Loucy (cell line): ENCODE data around the gene PLPPR5.

Experiments used
- H2AFZ ChIP-seq: fragments of 200-600 bp; sonication (generic); 2 replicates; pipeline ENCODE4 v1.6.0; 2016; ENCODE audit warnings: antibody characterized with exemption, mild to moderate bottlenecking, low read length, moderate library complexity
- H3F3A ChIP-seq: fragments of 200-600 bp; 2 replicates; pipeline ENCODE4 v1.6.0; 2016; ENCODE audit warnings: antibody characterized with exemption, low read depth, mild to moderate bottlenecking
- H3K27me3 ChIP-seq: fragments of 200-600 bp; sonication (generic); 2 replicates; pipeline ENCODE4 v1.6.1; 2014; ENCODE audit warnings: low read length, mild to moderate bottlenecking; ENCODE audit not compliant: insufficient read depth, poor library complexity, severe bottlenecking
- H3K36me3 ChIP-seq: fragments of 200-600 bp; sonication (generic); 2 replicates; pipeline ENCODE4 v1.6.1; 2016; ENCODE audit warnings: low read length; ENCODE audit not compliant: insufficient read depth
- H3K4me1 ChIP-seq: fragments of 200-600 bp; sonication (generic); 2 replicates; pipeline ENCODE4 v1.5.1; 2014; ENCODE audit warnings: low read length, mild to moderate bottlenecking; ENCODE audit not compliant: insufficient read depth, poor library complexity, severe bottlenecking
- H3K4me2 ChIP-seq: fragments of 200-600 bp; sonication (generic); 2 replicates; pipeline ENCODE4 v1.6.0; 2014; ENCODE audit warnings: antibody characterized with exemption, low read length, low read depth, mild to moderate bottlenecking; ENCODE audit not compliant: poor library complexity, severe bottlenecking
- H3K4me3 ChIP-seq: fragments of 200-600 bp; sonication (generic); 2 replicates; pipeline ENCODE4 v1.5.1; 2014; ENCODE audit warnings: low read length, mild to moderate bottlenecking, mixed read lengths; ENCODE audit not compliant: poor library complexity, severe bottlenecking
- H3K79me2 ChIP-seq: fragments of 200-600 bp; sonication (generic); 2 replicates; pipeline ENCODE4 v1.6.1; 2014; ENCODE audit warnings: low read length; ENCODE audit not compliant: insufficient read depth
- H3K9ac ChIP-seq: fragments of 200-600 bp; sonication (generic); 2 replicates; pipeline ENCODE4 v1.6.0; 2014; ENCODE audit warnings: mild to moderate bottlenecking, low read depth, low read length, moderate library complexity; ENCODE audit not compliant: poor library complexity, severe bottlenecking
- H3K9me2 ChIP-seq: fragments of 200-600 bp; sonication (generic); replicated peaks from 2 replicates; pipeline ENCODE4 v1.6.1; 2016; ENCODE audit warnings: low read depth, low read length, mixed read lengths
- H3K9me3 ChIP-seq: fragments of 200-600 bp; sonication (generic); 2 replicates; pipeline ENCODE4 v1.6.1; 2014; ENCODE audit warnings: mild to moderate bottlenecking, antibody characterized with exemption, low read length, low read depth; ENCODE audit not compliant: insufficient read depth
- H4K20me1 ChIP-seq: fragments of 200-600 bp; sonication (generic); 2 replicates; pipeline ENCODE4 v1.6.0; 2014; ENCODE audit warnings: antibody characterized with exemption, low read length, mild to moderate bottlenecking; ENCODE audit not compliant: insufficient read depth, poor library complexity, severe bottlenecking
- EZH2phosphoT487 ChIP-seq: fragments of 200-600 bp; IDR thresholded peaks from 2 replicates; pipeline ENCODE4 v1.6.1; 2018; ENCODE audit warnings: antibody characterized with exemption, mild to moderate bottlenecking, moderate library complexity, borderline replicate concordance
- TF ChIP-seq, protein P1 (sequence below): fragments of 200-600 bp; sonication (generic); conservative IDR thresholded peaks from 2 replicates; pipeline ENCODE4 v1.5.1; 2014; ENCODE audit warnings: mild to moderate bottlenecking, antibody characterized with exemption, low read length

Gene PLPPR5

DNA sequence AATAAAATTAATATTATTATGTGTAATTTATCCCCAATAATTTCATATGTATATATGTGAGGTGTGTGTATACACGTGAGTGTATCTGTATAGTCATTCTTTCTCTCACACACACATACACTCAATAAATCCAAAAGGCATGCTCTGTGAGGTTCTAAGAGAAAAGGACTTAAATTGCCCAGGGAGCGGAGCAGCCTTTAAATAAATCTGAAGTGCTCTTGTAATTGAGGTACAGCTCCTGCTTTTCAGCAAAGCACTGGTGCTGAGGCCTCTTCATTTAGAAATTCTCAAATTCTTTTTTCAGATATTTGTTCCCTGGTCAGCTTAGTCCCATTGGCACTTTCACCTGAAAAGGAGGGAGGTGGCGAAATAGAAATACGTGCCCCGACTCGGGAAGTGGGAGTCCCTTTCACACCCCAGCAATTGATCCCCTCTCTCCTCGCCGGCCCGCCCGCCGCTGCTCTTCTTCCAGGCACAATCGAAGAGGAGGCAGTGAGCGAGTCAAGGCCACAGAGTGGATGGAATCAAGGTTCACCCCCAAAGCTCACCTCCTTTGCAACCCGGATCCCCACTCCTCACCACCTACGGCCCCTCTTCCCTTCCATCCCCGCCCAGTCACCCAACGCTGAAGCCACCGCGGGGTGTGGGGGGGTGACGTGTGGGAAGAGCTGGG lies 944 bp downstream of the PLPPR5 start:
- H3K4me2 ChIP-seq: no peak overlapping the region
- H2AFZ ChIP-seq: no peak overlapping the region
- H3K9ac ChIP-seq: no peak overlapping the region
- no peak overlapping the region for H3K4me3 ChIP-seq
- H3K79me2 ChIP-seq: no peaks in the 10 kb centered on the region
- H3F3A ChIP-seq: no peaks in the 10 kb centered on the region
- H3K27me3 ChIP-seq: no peaks in the 10 kb centered on the region
- no peaks in the 10 kb centered on the region for H3K9me2 ChIP-seq
- H3K36me3 ChIP-seq: no peaks in the 10 kb centered on the region
- TF ChIP-seq EZH2phosphoT487: no peak
- TF ChIP-seq, protein P1, sequence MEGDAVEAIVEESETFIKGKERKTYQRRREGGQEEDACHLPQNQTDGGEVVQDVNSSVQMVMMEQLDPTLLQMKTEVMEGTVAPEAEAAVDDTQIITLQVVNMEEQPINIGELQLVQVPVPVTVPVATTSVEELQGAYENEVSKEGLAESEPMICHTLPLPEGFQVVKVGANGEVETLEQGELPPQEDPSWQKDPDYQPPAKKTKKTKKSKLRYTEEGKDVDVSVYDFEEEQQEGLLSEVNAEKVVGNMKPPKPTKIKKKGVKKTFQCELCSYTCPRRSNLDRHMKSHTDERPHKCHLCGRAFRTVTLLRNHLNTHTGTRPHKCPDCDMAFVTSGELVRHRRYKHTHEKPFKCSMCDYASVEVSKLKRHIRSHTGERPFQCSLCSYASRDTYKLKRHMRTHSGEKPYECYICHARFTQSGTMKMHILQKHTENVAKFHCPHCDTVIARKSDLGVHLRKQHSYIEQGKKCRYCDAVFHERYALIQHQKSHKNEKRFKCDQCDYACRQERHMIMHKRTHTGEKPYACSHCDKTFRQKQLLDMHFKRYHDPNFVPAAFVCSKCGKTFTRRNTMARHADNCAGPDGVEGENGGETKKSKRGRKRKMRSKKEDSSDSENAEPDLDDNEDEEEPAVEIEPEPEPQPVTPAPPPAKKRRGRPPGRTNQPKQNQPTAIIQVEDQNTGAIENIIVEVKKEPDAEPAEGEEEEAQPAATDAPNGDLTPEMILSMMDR: no peak
- no peaks in the 10 kb centered on the region for H3K9me3 ChIP-seq
- no peaks in the 10 kb centered on the region for H3K4me1 ChIP-seq
- no peaks in the 10 kb centered on the region for H4K20me1 ChIP-seq

DNA sequence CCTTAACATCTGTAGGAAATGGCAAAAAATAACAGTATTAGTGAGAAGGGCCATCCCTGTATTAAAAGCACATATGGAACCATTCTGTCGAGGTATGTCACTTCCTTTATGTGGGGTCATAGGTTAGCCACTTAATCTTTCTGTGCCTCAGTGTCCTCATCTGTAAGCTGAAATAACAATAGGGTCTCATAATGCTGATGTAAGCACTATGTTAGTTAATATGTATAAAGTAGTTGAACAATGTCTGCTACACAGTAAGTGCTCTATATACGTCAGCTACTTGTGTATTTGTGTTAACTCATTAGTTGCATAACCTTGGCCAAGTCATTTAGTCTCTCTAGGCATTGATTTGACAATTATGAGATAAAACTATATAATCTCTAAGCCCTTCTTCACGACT lies 11.8 kb downstream of the PLPPR5 start:
- Histone ChIP-seq H3K27me3 (no peaks in the 10 kb centered on the region), H3K79me2 (no peaks in the 10 kb centered on the region), H3K9ac (no peak overlapping the region), H3F3A (no peaks in the 10 kb centered on the region), H4K20me1 (no peaks in the 10 kb centered on the region), H3K9me3 (no peaks in the 10 kb centered on the region), H3K36me3 (no peaks in the 10 kb centered on the region), H3K4me1 (no peaks in the 10 kb centered on the region), H3K4me2 (no peak overlapping the region), H3K4me3 (no peak overlapping the region), H2AFZ (no peak overlapping the region), H3K9me2 (no peaks in the 10 kb centered on the region)
- TF ChIP-seq, protein P1: no peak
- TF ChIP-seq EZH2phosphoT487: no peak

DNA sequence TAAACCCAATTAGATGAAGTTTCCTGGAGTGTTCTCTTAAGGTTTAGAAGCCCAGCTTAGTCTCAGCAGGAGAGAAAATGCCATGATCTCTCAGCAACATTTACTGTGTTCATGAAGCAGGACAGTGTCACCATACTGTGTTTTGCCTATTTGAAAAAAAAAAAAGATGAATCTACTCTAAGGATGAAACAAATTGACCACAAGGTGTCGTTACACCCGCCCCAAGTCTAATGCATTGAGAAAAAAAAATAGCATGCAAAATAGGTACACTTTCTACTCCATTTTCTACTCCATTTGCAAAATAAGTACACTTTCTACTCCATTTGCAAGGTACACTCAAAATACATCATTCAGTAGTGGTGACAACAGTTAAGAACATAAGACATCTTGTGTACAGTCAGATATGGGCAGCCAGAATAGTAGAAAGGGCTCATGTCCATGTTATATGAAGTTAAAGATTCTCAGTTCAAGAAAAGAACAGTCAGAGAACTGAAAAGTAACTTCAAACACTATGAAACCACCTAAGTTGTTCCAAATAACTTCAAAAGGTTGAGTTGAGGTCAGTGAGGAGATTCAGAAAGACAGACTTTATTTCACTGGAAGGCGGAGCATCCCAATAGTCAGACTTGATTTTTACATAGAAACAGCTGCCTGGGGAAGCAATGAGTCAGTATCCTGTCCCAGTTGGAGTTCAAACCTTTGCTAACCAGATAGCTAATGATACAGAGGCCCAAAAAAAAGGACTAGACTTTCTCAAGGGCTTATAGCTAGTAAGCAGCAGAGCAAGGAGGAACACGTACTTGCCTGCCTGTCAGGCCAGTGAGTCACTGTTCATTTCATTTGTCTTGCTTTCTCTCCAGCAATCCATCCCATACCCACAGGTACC lies 13.3 kb downstream of the PLPPR5 start:
- Histone ChIP-seq H3K4me2 (no peak overlapping the region), H3K9me3 (no peaks in the 10 kb centered on the region), H4K20me1 (no peaks in the 10 kb centered on the region), H3K36me3 (no peaks in the 10 kb centered on the region), H2AFZ (no peak overlapping the region), H3K4me3 (no peak overlapping the region), H3K27me3 (no peaks in the 10 kb centered on the region), H3F3A (no peaks in the 10 kb centered on the region), H3K79me2 (no peaks in the 10 kb centered on the region), H3K9me2 (no peaks in the 10 kb centered on the region), H3K9ac (no peak overlapping the region), H3K4me1 (no peaks in the 10 kb centered on the region)
- TF ChIP-seq, protein P1: peak; percentile 49
- TF ChIP-seq EZH2phosphoT487: no peak
